Measurements from ENCODE around the gene CTNND2.

The CTNND2 gene

GRCh38 chr5:11304641-11305040 lies 599.6 kb downstream of the CTNND2 start:
- DNase-seq, result no peak

GRCh38 chr5:11302663-11303062 lies 601.6 kb downstream of the CTNND2 start:
- DNase-seq, result no peak

GRCh38 chr5:11301171-11301570 lies 603.1 kb downstream of the CTNND2 start:
- DNase-seq, result no peak

GRCh38 chr5:11300736-11301135 lies 603.5 kb downstream of the CTNND2 start:
- no peak for DNase-seq

- no peak for DNase-seq
Measured at GRCh38 chr5:11298877-11299276, 605.4 kb downstream of the CTNND2 start.

- DNase-seq, result no peak
Measured at GRCh38 chr5:11293523-11293922, 610.7 kb downstream of the CTNND2 start.

- no peak for DNase-seq
Measured at GRCh38 chr5:11292648-11293356, 611.4 kb downstream of the CTNND2 start.

GRCh38 chr5:11289733-11290132 lies 614.5 kb downstream of the CTNND2 start:
- no peak for DNase-seq

- no peak for DNase-seq
Measured at GRCh38 chr5:11289208-11289607, 615.0 kb downstream of the CTNND2 start.

GRCh38 chr5:11281842-11282241 lies 622.4 kb downstream of the CTNND2 start:
- DNase-seq, result no peak

- no peak for DNase-seq
Measured at GRCh38 chr5:11277323-11277722, 626.9 kb downstream of the CTNND2 start.

GRCh38 chr5:11273180-11273903 lies 630.9 kb downstream of the CTNND2 start:
- no peak for DNase-seq

GRCh38 chr5:11269515-11269914 lies 634.7 kb downstream of the CTNND2 start:
- no peak for DNase-seq

GRCh38 chr5:11268891-11269290 lies 635.4 kb downstream of the CTNND2 start:
- no peak for DNase-seq

GRCh38 chr5:11266331-11266730 lies 637.9 kb downstream of the CTNND2 start:
- DNase-seq, result no peak

- no peak for DNase-seq
Measured at GRCh38 chr5:11261241-11261640, 643.0 kb downstream of the CTNND2 start.

GRCh38 chr5:11258001-11258400 lies 646.2 kb downstream of the CTNND2 start:
- DNase-seq, result no peak

GRCh38 chr5:11252523-11252922 lies 651.7 kb downstream of the CTNND2 start:
- DNase-seq, result no peak

GRCh38 chr5:11252075-11252474 lies 652.2 kb downstream of the CTNND2 start:
- no peak for DNase-seq

GRCh38 chr5:11251247-11251646 lies 653.0 kb downstream of the CTNND2 start:
- DNase-seq, result no peak

- no peak for DNase-seq
Measured at GRCh38 chr5:11248966-11249365, 655.3 kb downstream of the CTNND2 start.

GRCh38 chr5:11247224-11247623 lies 657.0 kb downstream of the CTNND2 start:
- DNase-seq, result no peak

GRCh38 chr5:11240293-11241190 lies 663.7 kb downstream of the CTNND2 start:
- no peak for DNase-seq

Data from stimulated activated naive CD4-positive, alpha-beta T cell (primary cell).